Measurements from ENCODE around the gene POC1A. TPM values are rescaled to one million over a fixed set of nuclear protein-coding genes. Genes with fewer than 3 reads are reported as not detected.

POC1A gene
- total and polyA plus RNA-seq, 2 of the 8 experiments (the other 6 are each of a cell fraction or from before 2014, with no cell fraction given) = 35.7 to 39.2 TPM

GRCh38 chr3:52177701-52178042, 23.4 kb upstream of the POC1A start (continued):
- TF ChIP-seq CTBP2 (IDR thresholded peaks at IDR 0.05; ENCODE audit: borderline replicate concordance, insufficient read depth, insufficient read length, low read length) = no peak
- no peak for TF ChIP-seq JUND (IDR thresholded peaks at IDR 0.05; ENCODE audit: low read length)
- TF ChIP-seq RFX5 (IDR thresholded peaks at IDR 0.05; ENCODE audit: borderline replicate concordance, low read depth, low read length) = no peak
- no peak for TF ChIP-seq RNF2 (IDR thresholded peaks at IDR 0.05; ENCODE audit: borderline replicate concordance, low read depth, low read length, missing control alignments, poor library complexity, severe bottlenecking)
- no peak for TF ChIP-seq USF2 (IDR thresholded peaks at IDR 0.05; ENCODE audit: low read length)
- no peak for TF ChIP-seq POLR2A (IDR thresholded peaks at IDR 0.05; ENCODE audit: control extremely low read depth in 1 of 2, low read depth in 2 of 2, low read length in 2 of 2)

All from H1 (cell line).